BJ (cell line): ENCODE measurements around the gene SREBF1. TPM values are rescaled to one million over a fixed set of nuclear protein-coding genes. Genes with fewer than 3 reads are reported as not detected.

Source experiments
- CTCF ChIA-PET: fragments of 350-600 bp; formaldehyde crosslinking; extraction: SDS; loops from one replicate; lab custom pipeline; 2021; ENCODE audit warnings: antibody characterized with exemption, inconsistent platforms; lab: Yijun Ruan, JAX
- POLR2A ChIA-PET: fragments of 300-600 bp; sonication (Branson Sonifier 250); formaldehyde crosslinking; extraction: SDS; loops from one replicate; lab custom pipeline; 2021; ENCODE audit warnings: antibody characterized with exemption; lab: Charles Lee
- DNase-seq: peaks from one replicate; pipeline ENCODE4 v3.0.0-alpha.2; 2011; ENCODE audit warnings: low read depth
- H3K27me3 ChIP-seq: 2 replicates; pipeline ENCODE4 v1.6.0; 2011; ENCODE audit warnings: low read length; ENCODE audit not compliant: control insufficient read depth, insufficient read depth
- H3K36me3 ChIP-seq: 2 replicates; pipeline ENCODE4 v1.5.1; 2011; ENCODE audit warnings: low read length; ENCODE audit not compliant: control insufficient read depth, insufficient read depth
- H3K4me3 ChIP-seq: 2 replicates; pipeline ENCODE4 v1.5.1; 2011; ENCODE audit warnings: low read depth, mild to moderate bottlenecking, control low read depth, low read length
- polyA plus RNA-seq: library from polyadenylated mRNA; depleted of rRNA; stranded (reverse); fragments of >200 nt; gene quantifications from 2 replicates; pipeline ENCODE4 v1.2.3, GENCODE V29; 2011
- TF ChIP-seq, protein P1 (sequence below): IDR thresholded peaks from 2 replicates; pipeline ENCODE4 v1.5.1; 2011; ENCODE audit warnings: low read depth, mild to moderate bottlenecking, control low read depth, inconsistent platforms, low read length, moderate library complexity; ENCODE audit not compliant: insufficient read depth

The SREBF1 gene
- polyA plus RNA-seq, 1 experiment = 27.7 TPM

DNA sequence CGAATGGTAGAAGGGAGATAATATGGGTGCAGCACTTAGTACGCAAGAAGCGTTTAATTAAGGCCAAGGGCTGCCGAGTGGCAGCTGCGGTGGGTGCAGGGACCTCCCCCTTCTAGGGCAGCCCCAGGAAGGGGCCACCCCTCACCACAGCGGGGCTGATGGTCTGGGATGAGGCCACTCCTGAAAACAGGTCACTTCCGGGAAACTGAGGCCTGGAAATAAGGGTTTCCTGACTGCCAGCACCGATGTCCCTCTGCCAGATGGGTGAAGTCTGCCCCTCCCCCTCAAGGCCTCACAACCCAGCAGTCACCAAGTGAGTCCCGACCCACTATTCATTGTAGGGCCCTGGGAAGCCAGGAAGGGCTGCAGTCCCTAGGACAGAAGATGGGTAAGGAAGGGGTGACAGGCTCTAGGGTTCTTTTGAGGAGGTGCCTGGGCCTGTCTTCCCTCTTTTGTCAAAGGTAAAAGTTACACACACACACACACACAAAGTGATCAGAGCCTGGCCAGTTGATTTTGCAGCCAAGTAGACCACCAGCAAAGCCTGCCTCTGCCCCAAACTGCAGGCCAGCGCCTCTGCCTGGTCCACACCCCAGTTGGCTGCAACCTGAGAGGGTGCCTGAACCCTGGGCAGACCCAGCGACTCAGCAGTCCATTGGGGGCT is 12.5 kb downstream of the SREBF1 start:
- peaks cover 10% of the 10 kb centered on the region for H3K36me3 ChIP-seq
- TF ChIP-seq, protein P1, sequence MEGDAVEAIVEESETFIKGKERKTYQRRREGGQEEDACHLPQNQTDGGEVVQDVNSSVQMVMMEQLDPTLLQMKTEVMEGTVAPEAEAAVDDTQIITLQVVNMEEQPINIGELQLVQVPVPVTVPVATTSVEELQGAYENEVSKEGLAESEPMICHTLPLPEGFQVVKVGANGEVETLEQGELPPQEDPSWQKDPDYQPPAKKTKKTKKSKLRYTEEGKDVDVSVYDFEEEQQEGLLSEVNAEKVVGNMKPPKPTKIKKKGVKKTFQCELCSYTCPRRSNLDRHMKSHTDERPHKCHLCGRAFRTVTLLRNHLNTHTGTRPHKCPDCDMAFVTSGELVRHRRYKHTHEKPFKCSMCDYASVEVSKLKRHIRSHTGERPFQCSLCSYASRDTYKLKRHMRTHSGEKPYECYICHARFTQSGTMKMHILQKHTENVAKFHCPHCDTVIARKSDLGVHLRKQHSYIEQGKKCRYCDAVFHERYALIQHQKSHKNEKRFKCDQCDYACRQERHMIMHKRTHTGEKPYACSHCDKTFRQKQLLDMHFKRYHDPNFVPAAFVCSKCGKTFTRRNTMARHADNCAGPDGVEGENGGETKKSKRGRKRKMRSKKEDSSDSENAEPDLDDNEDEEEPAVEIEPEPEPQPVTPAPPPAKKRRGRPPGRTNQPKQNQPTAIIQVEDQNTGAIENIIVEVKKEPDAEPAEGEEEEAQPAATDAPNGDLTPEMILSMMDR = no peak
- H3K4me3 ChIP-seq = no peak overlapping the region
- ChIA-PET CTCF (interaction anchor here (0.7 kb wide), 1 partner anchor 482 kb away, joined by 3 read pairs; no protein-coding TSS in a partner anchor), POLR2A (interaction anchor here (0.7 kb wide), 1 partner anchor 14 kb away, joined by 3 read pairs; no protein-coding TSS in a partner anchor)
- H3K27me3 ChIP-seq = no peaks in the 10 kb centered on the region
- DNase-seq = no peak

DNA sequence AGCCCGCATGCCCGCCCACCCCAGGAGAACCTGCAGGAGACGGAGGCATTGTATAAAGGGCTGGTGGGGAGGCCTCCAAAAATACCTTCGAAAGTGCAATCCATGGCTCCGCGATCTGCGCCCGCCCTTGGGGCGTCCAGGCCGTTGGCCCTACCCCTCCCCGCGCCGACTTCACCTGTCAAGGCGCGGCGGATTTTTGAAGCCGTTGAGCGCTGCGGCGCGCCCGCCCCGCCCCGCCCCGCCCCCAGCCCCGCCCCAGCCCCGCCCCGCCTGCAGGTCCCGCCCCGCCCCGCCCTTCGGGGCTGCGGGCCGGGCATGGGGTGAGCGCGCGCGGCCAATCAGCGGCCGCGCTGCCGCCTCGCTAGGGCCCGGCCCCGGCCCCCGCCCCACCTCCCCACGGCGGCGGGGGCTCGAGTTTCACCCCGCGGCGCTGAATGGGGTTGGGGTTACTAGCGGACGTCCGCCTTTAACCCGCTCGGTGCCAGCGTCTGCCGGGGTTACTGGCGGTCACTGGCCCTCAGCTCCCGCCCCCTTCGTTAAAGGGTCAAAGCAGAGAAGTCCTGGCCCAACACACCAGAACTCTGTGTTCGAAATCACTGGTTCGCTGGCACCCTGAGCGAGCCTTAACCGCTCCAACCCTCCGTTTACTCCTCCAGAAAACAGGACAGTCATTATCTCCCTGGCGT is 13.2 kb downstream of the SREBF1 start:
- POLR2A ChIA-PET = interaction anchor here (0.7 kb wide), 1 partner anchor 15 kb away, joined by 3 read pairs; no protein-coding TSS in a partner anchor
- no peak for DNase-seq
- Histone ChIP-seq H3K27me3 (no peaks in the 10 kb centered on the region), H3K36me3 (peaks cover 17% of the 10 kb centered on the region), H3K4me3 (peak overlapping the region; percentile 45)
- TF ChIP-seq, protein P1 = no peak
- CTCF ChIA-PET = interaction anchor here (0.7 to 1.7 kb wide), 2 partner anchors 11 to 482 kb away, joined by 3 to 10 read pairs; no protein-coding TSS in a partner anchor

DNA sequence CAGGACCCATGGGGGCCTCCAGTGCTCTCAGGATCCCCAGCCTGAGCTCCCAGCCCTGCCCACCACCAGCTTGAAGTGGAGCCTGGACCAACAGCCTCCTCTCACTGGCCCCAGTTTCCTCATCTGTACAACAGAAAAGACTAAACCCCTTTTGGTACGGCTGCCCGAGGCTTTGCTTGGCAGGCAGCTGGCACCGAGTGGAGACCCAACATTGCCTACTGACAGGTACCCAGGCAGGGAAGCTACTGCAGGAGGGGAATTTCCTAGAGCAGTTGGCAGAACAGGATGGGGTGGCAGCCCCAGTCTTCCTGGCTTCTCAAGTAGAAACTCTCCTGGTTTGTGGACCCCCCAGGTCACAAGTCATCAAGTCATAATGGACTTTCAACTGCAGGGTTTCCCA is 14.2 kb downstream of the SREBF1 start:
- POLR2A ChIA-PET = interaction anchor here (0.6 kb wide), 2 partner anchors 11 to 79 kb away, joined by 4 to 9 read pairs; no protein-coding TSS in a partner anchor
- TF ChIP-seq, protein P1 = no peak
- Histone ChIP-seq H3K4me3 (no peak overlapping the region), H3K27me3 (no peaks in the 10 kb centered on the region), H3K36me3 (peaks cover 21% of the 10 kb centered on the region)
- DNase-seq = no peak
- CTCF ChIA-PET = interaction anchor here (1.3 to 1.7 kb wide), 2 partner anchors 11 to 13 kb away, joined by 3 to 10 read pairs; no protein-coding TSS in a partner anchor

DNA sequence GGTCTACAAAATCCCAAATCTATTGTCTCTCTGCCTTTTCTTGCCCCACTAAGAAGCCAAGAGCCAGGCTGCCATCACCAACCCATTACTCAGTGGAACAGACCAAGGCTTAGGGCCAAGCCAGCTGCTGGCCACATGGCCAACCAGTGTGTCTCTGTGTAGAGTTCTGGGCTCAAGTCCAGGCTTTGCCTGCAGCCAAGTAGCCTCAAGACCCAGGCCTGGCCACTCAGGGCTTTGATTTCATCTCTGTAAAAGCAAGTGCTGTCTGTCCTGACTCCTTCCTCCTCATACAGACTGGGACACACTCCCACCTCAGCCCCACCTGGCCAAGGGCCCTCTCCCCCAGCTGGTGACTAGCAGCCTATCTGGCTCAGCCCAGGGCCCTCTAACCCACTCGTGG is 14.6 kb downstream of the SREBF1 start:
- ChIA-PET CTCF (interaction anchor here (1.3 to 1.7 kb wide), 2 partner anchors 10 to 14 kb away, joined by 3 to 10 read pairs; no protein-coding TSS in a partner anchor), POLR2A (interaction anchor here (0.6 kb wide), 1 partner anchor 79 kb away, joined by 4 read pairs; no protein-coding TSS in a partner anchor)
- TF ChIP-seq, protein P1 = no peak
- Histone ChIP-seq H3K27me3 (no peaks in the 10 kb centered on the region), H3K36me3 (peaks cover 24% of the 10 kb centered on the region), H3K4me3 (no peak overlapping the region)
- peak; percentile 49 for DNase-seq
